GM12891 (cell line): ENCODE measurements around the gene RETREG1.

Source experiments
- PAX5 ChIP-seq: IDR thresholded peaks from 2 replicates; pipeline ENCODE4 v1.6.1; 2011; ENCODE audit warnings: low read length, moderate library complexity, mild to moderate bottlenecking; ENCODE audit not compliant: insufficient read depth, severe bottlenecking
- POLR2A ChIP-seq: IDR thresholded peaks from 2 replicates; pipeline ENCODE4 v1.6.1; 2011; ENCODE audit warnings: low read depth, low read length, control low read depth
- POLR2AphosphoS5 ChIP-seq: IDR thresholded peaks from 2 replicates; pipeline ENCODE4 v1.6.1; 2011; ENCODE audit warnings: low read depth, low read length, control low read depth
- POU2F2 ChIP-seq: IDR thresholded peaks from 2 replicates; pipeline ENCODE4 v1.6.1; 2011; ENCODE audit warnings: low read depth, mild to moderate bottlenecking, control low read depth, low read length, moderate library complexity
- SPI1 ChIP-seq: IDR thresholded peaks from 2 replicates; pipeline ENCODE4 v1.6.1; 2011; ENCODE audit warnings: low read depth, low read length, control low read depth
- TAF1 ChIP-seq: IDR thresholded peaks from 2 replicates; pipeline ENCODE4 v1.6.1; 2011; ENCODE audit warnings: low read depth, low read length, control low read depth

- TF ChIP-seq POLR2A (no peak), POLR2AphosphoS5 (no peak), PAX5 (no peak), TAF1 (no peak), SPI1 (no peak), POU2F2 (no peak)
Measured at GRCh38 chr5:16497546-16497945, 119.3 kb downstream of the RETREG1 start.
